GM23338 (cell line): Measurements from ENCODE around the gene RYR2. TPM values are rescaled to one million over a fixed set of nuclear protein-coding genes. Genes with fewer than 3 reads are reported as not detected.

Experiments
- ATAC-seq: fragments of 200-7000 bp; cut with Tn5 transposase; 3 replicates; pipeline ENCODE4 v1.9.1; 2020
- DNase-seq: peaks from one replicate; pipeline ENCODE4 v3.0.0-alpha.2; 2015; ENCODE audit warnings: low spot score
- H2AFZ ChIP-seq: fragments of 200-600 bp; sonication (generic); 2 replicates; pipeline ENCODE4 v1.8.0; 2016; ENCODE audit warnings: antibody characterized with exemption, mild to moderate bottlenecking, moderate library complexity
- H3F3A ChIP-seq: fragments of 200-600 bp; sonication (generic); replicated peaks from 2 replicates; pipeline ENCODE4 v1.8.0; 2017; ENCODE audit warnings: antibody characterized with exemption, mixed run types, low read depth
- H3K27ac ChIP-seq: fragments of 200-600 bp; sonication (generic); 2 replicates; pipeline ENCODE4 v1.6.1; 2016; ENCODE audit warnings: low read depth
- H3K27me3 ChIP-seq: fragments of 200-600 bp; sonication (generic); 2 replicates; pipeline ENCODE4 v1.8.0; 2016; ENCODE audit warnings: mild to moderate bottlenecking, mixed run types, moderate library complexity; ENCODE audit not compliant: insufficient read depth
- H3K36me3 ChIP-seq: fragments of 200-600 bp; sonication (generic); 2 replicates; pipeline ENCODE4 v1.8.0; 2016; ENCODE audit warnings: mild to moderate bottlenecking; ENCODE audit not compliant: insufficient read depth
- H3K4me1 ChIP-seq: fragments of 200-600 bp; sonication (generic); 2 replicates; pipeline ENCODE4 v1.8.0; 2016; ENCODE audit warnings: mild to moderate bottlenecking, moderate library complexity; ENCODE audit not compliant: insufficient read depth
- H3K4me2 ChIP-seq: fragments of 200-600 bp; sonication (generic); 2 replicates; pipeline ENCODE4 v1.7.1; 2017; ENCODE audit warnings: mixed run types
- H3K4me3 ChIP-seq: fragments of 200-600 bp; sonication (generic); 2 replicates; pipeline ENCODE4 v1.6.1; 2016; ENCODE audit warnings: mixed run types
- H3K79me2 ChIP-seq: fragments of 200-600 bp; sonication (generic); replicated peaks from 2 replicates; pipeline ENCODE4 v1.8.0; 2017; ENCODE audit warnings: mild to moderate bottlenecking; ENCODE audit not compliant: insufficient read depth
- H3K9me2 ChIP-seq: fragments of 200-600 bp; sonication (generic); 2 replicates; pipeline ENCODE4 v1.8.0; 2017; ENCODE audit not compliant: insufficient read depth
- H4K20me1 ChIP-seq: fragments of 200-600 bp; sonication (generic); replicated peaks from 2 replicates; pipeline ENCODE4 v1.8.0; 2017; ENCODE audit warnings: mild to moderate bottlenecking; ENCODE audit not compliant: insufficient read depth
- H3K27ac Mint-ChIP-seq: 2 replicates; pipeline ENCODE4 v1.8.0; 2020; ENCODE audit warnings: inconsistent platforms, mild to moderate bottlenecking, moderate library complexity, mixed read lengths
- H3K27me3 Mint-ChIP-seq: 3 replicates; pipeline ENCODE4 v1.8.0; 2022; ENCODE audit warnings: low read depth, mild to moderate bottlenecking, moderate library complexity, mixed read lengths, inconsistent platforms; ENCODE audit not compliant: insufficient read depth, poor library complexity
- H3K36me3 Mint-ChIP-seq: 3 replicates; pipeline ENCODE4 v1.8.0; 2021; ENCODE audit warnings: low read depth, mild to moderate bottlenecking, inconsistent platforms, moderate library complexity, mixed read lengths
- H3K4me1 Mint-ChIP-seq: 3 replicates; pipeline ENCODE4 v1.8.0; 2020; ENCODE audit warnings: mild to moderate bottlenecking, inconsistent platforms, mixed read lengths
- H3K4me3 Mint-ChIP-seq: 3 replicates; pipeline ENCODE4 v1.8.0; 2021; ENCODE audit warnings: moderate library complexity, mild to moderate bottlenecking, inconsistent platforms, mixed read lengths
- H3K9me3 Mint-ChIP-seq: 3 replicates; pipeline ENCODE4 v1.8.0; 2020; ENCODE audit warnings: moderate library complexity, mild to moderate bottlenecking, inconsistent platforms, mixed read lengths
- CTCF ChIP-seq, 2 experiments: fragments of 200-600 bp in 1 of 2; sonication (generic) in 1 of 2; conservative IDR thresholded peaks; 2 replicates each; pipeline versions ENCODE4 v1.5.1 to v1.6.1; 2016 to 2017; ENCODE audit warnings: antibody characterized with exemption in 2 of 2, low read depth in 2 of 2, mild to moderate bottlenecking in 2 of 2, moderate library complexity in 1 of 2
- ZNF331 ChIP-seq: fragments of 250-450 bp; sonication (Bioruptor Pico); IDR thresholded peaks from 2 replicates; pipeline ENCODE4 v1.5.0; 2020; ENCODE audit warnings: low read depth, mild to moderate bottlenecking, moderate library complexity
- ZNF462 ChIP-seq: fragments of 250-450 bp; sonication (Bioruptor Pico); IDR thresholded peaks from 2 replicates; pipeline ENCODE4 v1.5.0; 2020; ENCODE audit warnings: mild to moderate bottlenecking, moderate library complexity
- polyA plus RNA-seq: library from polyadenylated mRNA; unstranded; fragments of >200 nt; fragmentation: Nextera tagmentation; extraction: Ambion mirVana; gene quantifications from 2 replicates; pipeline ENCODE4 v1.2.1, GENCODE V29; 2016
- total RNA-seq: library from RNA; depleted of rRNA; stranded (reverse); fragments of >200 nt; shearing (Covaris generic); gene quantifications from 2 replicates; pipeline ENCODE4 v1.2.3, GENCODE V29; 2014

The RYR2 gene
- total and polyA plus RNA-seq, 2 experiments from 2014 or later: 8.9 to 10.0 TPM

- H3K27me3 ChIP-seq: no peaks in the 10 kb centered on the region
- H3K27ac Mint-ChIP-seq: no peak overlapping the region
- H3F3A ChIP-seq: no peaks in the 10 kb centered on the region
- ATAC-seq (no peak), DNase-seq (no peak)
- no peaks in the 10 kb centered on the region for H3K4me1 ChIP-seq
- H3K36me3 Mint-ChIP-seq: no peaks in the 10 kb centered on the region
- no peak overlapping the region for H3K4me3 ChIP-seq
- no peak overlapping the region for H3K4me3 Mint-ChIP-seq
- no peaks in the 10 kb centered on the region for H3K36me3 ChIP-seq
- no peak overlapping the region for H3K4me2 ChIP-seq
- no peaks in the 10 kb centered on the region for H3K79me2 ChIP-seq
- H3K27me3 Mint-ChIP-seq: peaks cover 2% of the 10 kb centered on the region
- H2AFZ ChIP-seq: no peak overlapping the region
- TF ChIP-seq CTCF (conservative IDR thresholded peaks at IDR 0.05; ENCODE audit: low read depth in 2 of 2) (no peak), ZNF331 (no peak), ZNF462 (CRISPR knock-in tag) (no peak)
- H3K9me3 Mint-ChIP-seq: no peaks in the 10 kb centered on the region
- H3K4me1 Mint-ChIP-seq: peaks cover 17% of the 10 kb centered on the region; the same call in 2 of the 3 replicates
- H3K9me2 ChIP-seq: peaks cover 8% of the 10 kb centered on the region; the same call in 1 of the 2 replicates
- H3K27ac ChIP-seq: no peak overlapping the region
- no peaks in the 10 kb centered on the region for H4K20me1 ChIP-seq
Measured at GRCh38 chr1:237875291-237875690, 833.3 kb downstream of the RYR2 start.

GRCh38 chr1:237877631-237878030, 835.6 kb downstream of the RYR2 start:
- H3K9me2 ChIP-seq: 0 out of 2 replicates have a peak, but pooled peaks cover 10% of the 10 kb centered on the region
- H4K20me1 ChIP-seq: no peaks in the 10 kb centered on the region
- no peak for ATAC-seq
- no peaks in the 10 kb centered on the region for H3F3A ChIP-seq
- no peak for DNase-seq
- no peaks in the 10 kb centered on the region for H3K9me3 Mint-ChIP-seq
- H3K36me3 ChIP-seq: no peaks in the 10 kb centered on the region
- no peak overlapping the region for H3K4me2 ChIP-seq
- no peak overlapping the region for H3K4me3 ChIP-seq
- no peaks in the 10 kb centered on the region for H3K27me3 ChIP-seq
- H2AFZ ChIP-seq: no peak overlapping the region
- peaks cover 14% of the 10 kb centered on the region; the same call in 2 of the 3 replicates for H3K4me1 Mint-ChIP-seq
- no peak overlapping the region for H3K27ac ChIP-seq
- H3K36me3 Mint-ChIP-seq: no peaks in the 10 kb centered on the region
- H3K27ac Mint-ChIP-seq: no peak overlapping the region
- H3K27me3 Mint-ChIP-seq: no peaks in the 10 kb centered on the region
- no peaks in the 10 kb centered on the region for H3K79me2 ChIP-seq
- H3K4me1 ChIP-seq: no peaks in the 10 kb centered on the region
- no peak overlapping the region for H3K4me3 Mint-ChIP-seq
- TF ChIP-seq ZNF462 (CRISPR knock-in tag): no peak
